ENCODE measurements around the gene PHC2.

The PHC2 gene

GRCh38 chr1:33326785-33327184 is 104.1 kb downstream of the PHC2 start:
- H3F3A ChIP-seq (ENCODE audit: insufficient read depth, low read length), result no peaks in the 10 kb centered on the region
- H3K9me3 ChIP-seq (replicated peaks; ENCODE audit: insufficient read depth, low read length), result no peaks in the 10 kb centered on the region
- no peak for DNase-seq
- no peak overlapping the region for H3K4me2 ChIP-seq (ENCODE audit: low read depth, low read length)
- H4K20me1 ChIP-seq (ENCODE audit: insufficient read depth, low read length), result no peaks in the 10 kb centered on the region
- no peaks in the 10 kb centered on the region for H3K79me2 ChIP-seq (ENCODE audit: low read length)
- H3K4me3 ChIP-seq (ENCODE audit: low read length), result no peak overlapping the region
- no peaks in the 10 kb centered on the region for H3K27me3 ChIP-seq (replicated peaks; ENCODE audit: insufficient read depth, low read length)
- no peak overlapping the region for H3K9ac ChIP-seq (ENCODE audit: low read length)
- H3K9me2 ChIP-seq (replicated peaks; ENCODE audit: insufficient read depth, low read length), result no peaks in the 10 kb centered on the region
- TF ChIP-seq EZH2phosphoT487 (IDR thresholded peaks at IDR 0.05; ENCODE audit: low read length), result no peak
- TF ChIP-seq, protein P1, sequence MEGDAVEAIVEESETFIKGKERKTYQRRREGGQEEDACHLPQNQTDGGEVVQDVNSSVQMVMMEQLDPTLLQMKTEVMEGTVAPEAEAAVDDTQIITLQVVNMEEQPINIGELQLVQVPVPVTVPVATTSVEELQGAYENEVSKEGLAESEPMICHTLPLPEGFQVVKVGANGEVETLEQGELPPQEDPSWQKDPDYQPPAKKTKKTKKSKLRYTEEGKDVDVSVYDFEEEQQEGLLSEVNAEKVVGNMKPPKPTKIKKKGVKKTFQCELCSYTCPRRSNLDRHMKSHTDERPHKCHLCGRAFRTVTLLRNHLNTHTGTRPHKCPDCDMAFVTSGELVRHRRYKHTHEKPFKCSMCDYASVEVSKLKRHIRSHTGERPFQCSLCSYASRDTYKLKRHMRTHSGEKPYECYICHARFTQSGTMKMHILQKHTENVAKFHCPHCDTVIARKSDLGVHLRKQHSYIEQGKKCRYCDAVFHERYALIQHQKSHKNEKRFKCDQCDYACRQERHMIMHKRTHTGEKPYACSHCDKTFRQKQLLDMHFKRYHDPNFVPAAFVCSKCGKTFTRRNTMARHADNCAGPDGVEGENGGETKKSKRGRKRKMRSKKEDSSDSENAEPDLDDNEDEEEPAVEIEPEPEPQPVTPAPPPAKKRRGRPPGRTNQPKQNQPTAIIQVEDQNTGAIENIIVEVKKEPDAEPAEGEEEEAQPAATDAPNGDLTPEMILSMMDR (IDR thresholded peaks at IDR 0.05; ENCODE audit: low read length), result no peak
- no peak for TF ChIP-seq EZH2 (optimal IDR thresholded peaks at IDR 0.05; ENCODE audit: low read depth, low read length)
- H3K36me3 ChIP-seq (replicated peaks; ENCODE audit: insufficient read depth, low read length), result no peaks in the 10 kb centered on the region
- no peak overlapping the region for H2AFZ ChIP-seq (ENCODE audit: low read length)
- H3K4me1 ChIP-seq (ENCODE audit: low read length), result no peaks in the 10 kb centered on the region
- no peak overlapping the region for H3K27ac ChIP-seq (ENCODE audit: low read length)

GRCh38 chr1:33324677-33325575 is 106.0 kb downstream of the PHC2 start:
- no peaks in the 10 kb centered on the region for H3K9me3 ChIP-seq (replicated peaks; ENCODE audit: insufficient read depth, low read length)
- H3K4me2 ChIP-seq (ENCODE audit: low read depth, low read length), result no peak overlapping the region
- H3K27ac ChIP-seq (ENCODE audit: low read length), result no peak overlapping the region
- no peaks in the 10 kb centered on the region for H3K9me2 ChIP-seq (replicated peaks; ENCODE audit: insufficient read depth, low read length)
- H3K4me1 ChIP-seq (ENCODE audit: low read length), result no peaks in the 10 kb centered on the region
- no peaks in the 10 kb centered on the region for H3F3A ChIP-seq (ENCODE audit: insufficient read depth, low read length)
- no peak overlapping the region for H2AFZ ChIP-seq (ENCODE audit: low read length)
- no peak overlapping the region for H3K4me3 ChIP-seq (ENCODE audit: low read length)
- H3K79me2 ChIP-seq (ENCODE audit: low read length), result no peaks in the 10 kb centered on the region
- H4K20me1 ChIP-seq (ENCODE audit: insufficient read depth, low read length), result no peaks in the 10 kb centered on the region
- H3K9ac ChIP-seq (ENCODE audit: low read length), result no peak overlapping the region
- no peaks in the 10 kb centered on the region for H3K27me3 ChIP-seq (replicated peaks; ENCODE audit: insufficient read depth, low read length)
- H3K36me3 ChIP-seq (replicated peaks; ENCODE audit: insufficient read depth, low read length), result no peaks in the 10 kb centered on the region
- TF ChIP-seq EZH2phosphoT487 (IDR thresholded peaks at IDR 0.05; ENCODE audit: low read length) (no peak), EZH2 (optimal IDR thresholded peaks at IDR 0.05; ENCODE audit: low read depth, low read length) (no peak)
- TF ChIP-seq, protein P1 (IDR thresholded peaks at IDR 0.05; ENCODE audit: low read length), result no peak
- DNase-seq, result no peak

- Histone ChIP-seq H3K27me3 (replicated peaks; ENCODE audit: insufficient read depth, low read length) (no peaks in the 10 kb centered on the region), H3K9me3 (replicated peaks; ENCODE audit: insufficient read depth, low read length) (no peaks in the 10 kb centered on the region), H3K27ac (ENCODE audit: low read length) (no peak overlapping the region), H3K9ac (ENCODE audit: low read length) (no peak overlapping the region), H3K79me2 (ENCODE audit: low read length) (no peaks in the 10 kb centered on the region), H3K9me2 (replicated peaks; ENCODE audit: insufficient read depth, low read length) (no peaks in the 10 kb centered on the region), H3K4me3 (ENCODE audit: low read length) (no peak overlapping the region), H4K20me1 (ENCODE audit: insufficient read depth, low read length) (no peaks in the 10 kb centered on the region), H3K4me1 (ENCODE audit: low read length) (no peaks in the 10 kb centered on the region), H2AFZ (ENCODE audit: low read length) (no peak overlapping the region), H3K36me3 (replicated peaks; ENCODE audit: insufficient read depth, low read length) (no peaks in the 10 kb centered on the region), H3K4me2 (ENCODE audit: low read depth, low read length) (no peak overlapping the region), H3F3A (ENCODE audit: insufficient read depth, low read length) (no peaks in the 10 kb centered on the region)
- no peak for DNase-seq
- TF ChIP-seq EZH2 (optimal IDR thresholded peaks at IDR 0.05; ENCODE audit: low read depth, low read length) (no peak), EZH2phosphoT487 (IDR thresholded peaks at IDR 0.05; ENCODE audit: low read length) (no peak)
These were observed 107.0 kb downstream of the PHC2 start for GRCh38 chr1:33323663-33324477.
